K562 (cell line): ENCODE measurements around the gene SCGB1D4.
"Not testable (repeated sequence)": the region's sequence is repeated elsewhere in the genome, so short reads cannot be mapped to it uniquely, and the experiment has no call there.

Experiments used
- CCAR2 ChIP-seq: fragments of 200-400 bp; formaldehyde crosslinking; IDR thresholded peaks from 2 replicates; pipeline ENCODE4 v1.6.1; 2017; ENCODE audit warnings: mild to moderate bottlenecking, low read depth, low read length
- CEBPG ChIP-seq, 3 experiments: fragments of 200-800 bp in 1 of 3; sonication (Bioruptor generic) in 1 of 3; sonication (generic) in 1 of 3; formaldehyde crosslinking in 1 of 3; IDR thresholded peaks in 2 of 3; conservative IDR thresholded peaks in 1 of 3; 2 replicates each; pipeline versions ENCODE4 v1.6.1 to v1.8.0; 2016 to 2022; ENCODE audit warnings: missing compliant biosample characterization in 2 of 3, missing genetic modification characterization in 2 of 3, mild to moderate bottlenecking in 1 of 3, missing genetic modification reagents in 1 of 3
- EP300 ChIP-seq: IDR thresholded peaks from 2 replicates; pipeline ENCODE4 v1.6.1; 2012; ENCODE audit warnings: low read length, improper control_type of control experiment
- FOXK2 ChIP-seq, 2 experiments: fragments of 450-650 bp; IDR thresholded peaks in 1 of 2; conservative IDR thresholded peaks in 1 of 2; 2 replicates each; pipeline ENCODE4 v1.6.1; 2016; ENCODE audit warnings: low read depth in 2 of 2, mild to moderate bottlenecking in 1 of 2
- MXI1 ChIP-seq: IDR thresholded peaks from 2 replicates; pipeline ENCODE4 v1.6.1; 2011; ENCODE audit warnings: low read depth, mild to moderate bottlenecking, improper control_type of control experiment, low read length
- POLR2A ChIP-seq: fragments of 450-650 bp; conservative IDR thresholded peaks from 2 replicates; pipeline ENCODE4 v1.6.1; 2016
- POLR2H ChIP-seq: IDR thresholded peaks from 2 replicates; pipeline ENCODE4 v1.6.1; 2016; ENCODE audit warnings: missing genetic modification characterization, low read depth, mild to moderate bottlenecking, control low read depth, missing compliant biosample characterization, moderate library complexity
- TAF1 ChIP-seq: IDR thresholded peaks from 2 replicates; pipeline ENCODE4 v1.6.1; 2011; ENCODE audit warnings: mild to moderate bottlenecking, low read length, moderate library complexity; ENCODE audit not compliant: insufficient read depth, control insufficient read depth, severe bottlenecking; ENCODE audit errors: extremely low read depth
- YBX1 ChIP-seq: fragments of 450-650 bp; IDR thresholded peaks from 2 replicates; pipeline ENCODE4 v1.7.1; 2016; ENCODE audit warnings: mild to moderate bottlenecking
- ZFX ChIP-seq: sonication (generic); formaldehyde crosslinking; IDR thresholded peaks from 2 replicates; pipeline ENCODE4 v1.8.0; 2022; ENCODE audit warnings: mild to moderate bottlenecking, missing genetic modification reagents, moderate library complexity
- ZNF274 ChIP-seq: IDR thresholded peaks from 2 replicates; pipeline ENCODE4 v1.6.1; 2011; ENCODE audit warnings: low read depth, mild to moderate bottlenecking, low read length, moderate library complexity, borderline replicate concordance
- TF ChIP-seq, protein P1 (sequence below): fragments of 450-650 bp; IDR thresholded peaks from 2 replicates; pipeline ENCODE4 v1.6.1; 2017; ENCODE audit warnings: mild to moderate bottlenecking, moderate library complexity
- TF ChIP-seq, protein P2 (sequence below): fragments of 200-800 bp; sonication (Bioruptor generic); IDR thresholded peaks from 2 replicates; pipeline ENCODE4 v1.6.1; 2017; ENCODE audit warnings: missing genetic modification characterization, missing compliant biosample characterization
- TF ChIP-seq, protein P3 (sequence below), 3 experiments: IDR thresholded peaks in 2 of 3; conservative IDR thresholded peaks in 1 of 3; 2 replicates each; pipeline ENCODE4 v1.5.1; 2011 to 2012; ENCODE audit warnings: low read length in 3 of 3, mild to moderate bottlenecking in 3 of 3, control low read depth in 2 of 3, improper control_type of control experiment in 1 of 3, inconsistent platforms in 1 of 3, low read depth in 1 of 3, mixed read lengths in 1 of 3, moderate library complexity in 1 of 3; ENCODE audit not compliant: insufficient read depth in 2 of 3

DNA sequence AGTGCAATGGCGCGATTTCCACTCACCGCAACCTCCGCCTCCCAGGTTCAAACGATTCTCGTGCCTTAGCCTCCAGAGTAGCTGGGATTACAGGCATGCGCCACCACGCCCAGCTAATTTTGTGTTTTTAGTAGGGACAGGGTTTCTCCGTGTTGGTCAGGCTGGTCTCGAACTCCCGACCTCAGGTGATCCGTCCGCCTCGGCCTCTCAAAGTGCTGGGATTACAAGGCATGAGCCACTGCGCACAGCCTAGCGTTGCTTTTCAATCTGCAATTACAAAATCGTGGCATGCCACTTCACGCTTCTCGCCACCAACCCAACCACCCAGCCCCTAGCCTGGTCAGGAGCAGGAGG is 38.1 kb upstream of the SCGB1D4 start:
- not testable (repeated sequence) for TF ChIP-seq YBX1; TAF1; POLR2A; FOXK2 (conservative IDR thresholded peaks at IDR 0.05 in 1 of 2, IDR thresholded peaks at IDR 0.05 in 1 of 2; ENCODE audit: low read depth in 2 of 2); CCAR2; POLR2H (tag); MXI1; ZFX; CEBPG (CRISPR knock-in tag; IDR thresholded peaks at IDR 0.05); CEBPG (tag; conservative IDR thresholded peaks at IDR 0.05 in 1 of 2, IDR thresholded peaks at IDR 0.05 in 1 of 2); ZNF274; EP300
- TF ChIP-seq, protein P1, sequence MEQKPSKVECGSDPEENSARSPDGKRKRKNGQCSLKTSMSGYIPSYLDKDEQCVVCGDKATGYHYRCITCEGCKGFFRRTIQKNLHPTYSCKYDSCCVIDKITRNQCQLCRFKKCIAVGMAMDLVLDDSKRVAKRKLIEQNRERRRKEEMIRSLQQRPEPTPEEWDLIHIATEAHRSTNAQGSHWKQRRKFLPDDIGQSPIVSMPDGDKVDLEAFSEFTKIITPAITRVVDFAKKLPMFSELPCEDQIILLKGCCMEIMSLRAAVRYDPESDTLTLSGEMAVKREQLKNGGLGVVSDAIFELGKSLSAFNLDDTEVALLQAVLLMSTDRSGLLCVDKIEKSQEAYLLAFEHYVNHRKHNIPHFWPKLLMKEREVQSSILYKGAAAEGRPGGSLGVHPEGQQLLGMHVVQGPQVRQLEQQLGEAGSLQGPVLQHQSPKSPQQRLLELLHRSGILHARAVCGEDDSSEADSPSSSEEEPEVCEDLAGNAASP: not testable (repeated sequence)
- TF ChIP-seq, protein P2, sequence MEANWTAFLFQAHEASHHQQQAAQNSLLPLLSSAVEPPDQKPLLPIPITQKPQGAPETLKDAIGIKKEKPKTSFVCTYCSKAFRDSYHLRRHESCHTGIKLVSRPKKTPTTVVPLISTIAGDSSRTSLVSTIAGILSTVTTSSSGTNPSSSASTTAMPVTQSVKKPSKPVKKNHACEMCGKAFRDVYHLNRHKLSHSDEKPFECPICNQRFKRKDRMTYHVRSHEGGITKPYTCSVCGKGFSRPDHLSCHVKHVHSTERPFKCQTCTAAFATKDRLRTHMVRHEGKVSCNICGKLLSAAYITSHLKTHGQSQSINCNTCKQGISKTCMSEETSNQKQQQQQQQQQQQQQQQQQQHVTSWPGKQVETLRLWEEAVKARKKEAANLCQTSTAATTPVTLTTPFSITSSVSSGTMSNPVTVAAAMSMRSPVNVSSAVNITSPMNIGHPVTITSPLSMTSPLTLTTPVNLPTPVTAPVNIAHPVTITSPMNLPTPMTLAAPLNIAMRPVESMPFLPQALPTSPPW (CRISPR knock-in tag): not testable (repeated sequence)
- TF ChIP-seq, protein P3, sequence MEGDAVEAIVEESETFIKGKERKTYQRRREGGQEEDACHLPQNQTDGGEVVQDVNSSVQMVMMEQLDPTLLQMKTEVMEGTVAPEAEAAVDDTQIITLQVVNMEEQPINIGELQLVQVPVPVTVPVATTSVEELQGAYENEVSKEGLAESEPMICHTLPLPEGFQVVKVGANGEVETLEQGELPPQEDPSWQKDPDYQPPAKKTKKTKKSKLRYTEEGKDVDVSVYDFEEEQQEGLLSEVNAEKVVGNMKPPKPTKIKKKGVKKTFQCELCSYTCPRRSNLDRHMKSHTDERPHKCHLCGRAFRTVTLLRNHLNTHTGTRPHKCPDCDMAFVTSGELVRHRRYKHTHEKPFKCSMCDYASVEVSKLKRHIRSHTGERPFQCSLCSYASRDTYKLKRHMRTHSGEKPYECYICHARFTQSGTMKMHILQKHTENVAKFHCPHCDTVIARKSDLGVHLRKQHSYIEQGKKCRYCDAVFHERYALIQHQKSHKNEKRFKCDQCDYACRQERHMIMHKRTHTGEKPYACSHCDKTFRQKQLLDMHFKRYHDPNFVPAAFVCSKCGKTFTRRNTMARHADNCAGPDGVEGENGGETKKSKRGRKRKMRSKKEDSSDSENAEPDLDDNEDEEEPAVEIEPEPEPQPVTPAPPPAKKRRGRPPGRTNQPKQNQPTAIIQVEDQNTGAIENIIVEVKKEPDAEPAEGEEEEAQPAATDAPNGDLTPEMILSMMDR (IDR thresholded peaks at IDR 0.05 in 2 of 3, conservative IDR thresholded peaks at IDR 0.05 in 1 of 3; ENCODE audit: insufficient read depth in 2 of 3, low read depth in 1 of 3, low read length in 3 of 3): not testable (repeated sequence)
